WTC11 (cell line): Measurements from ENCODE around the gene ATMIN. TPM values are rescaled to one million over a fixed set of nuclear protein-coding genes. Genes with fewer than 3 reads are reported as not detected.

Experiments used
- ATAC-seq: fragments of 200-7000 bp; cut with Tn5 transposase; 2 replicates; pipeline ENCODE4 v1.10.0; 2021; ENCODE audit warnings: mild to moderate bottlenecking, moderate library complexity
- CTCF ChIA-PET: fragments of 300-600 bp; sonication (Branson Sonifier 250); formaldehyde crosslinking; loops from one replicate; lab custom pipeline; 2021; ENCODE audit warnings: antibody characterized with exemption; lab: Charles Lee
- POLR2A ChIA-PET: fragments of 350-600 bp; sonication (Branson Sonifier 250); formaldehyde crosslinking; loops from one replicate; lab custom pipeline; 2021; ENCODE audit warnings: antibody characterized with exemption; lab: Charles Lee
- DNase-seq: peaks from one replicate; pipeline ENCODE4 v3.0.0; 2021; ENCODE audit warnings: low spot score
- H3K27ac Mint-ChIP-seq: 2 replicates; pipeline ENCODE4 v1.8.0; 2021; ENCODE audit warnings: mixed read lengths
- H3K27me3 Mint-ChIP-seq: 2 replicates; pipeline ENCODE4 v1.8.0; 2021; ENCODE audit warnings: low read depth, mild to moderate bottlenecking, moderate library complexity, mixed read lengths
- H3K36me3 Mint-ChIP-seq: 2 replicates; pipeline ENCODE4 v1.8.0; 2021; ENCODE audit warnings: mixed read lengths
- H3K4me1 Mint-ChIP-seq: 2 replicates; pipeline ENCODE4 v1.8.0; 2022; ENCODE audit warnings: mixed read lengths
- H3K4me3 Mint-ChIP-seq: 2 replicates; pipeline ENCODE4 v1.8.0; 2021; ENCODE audit warnings: mild to moderate bottlenecking, moderate library complexity, mixed read lengths
- H3K9me3 Mint-ChIP-seq: 2 replicates; pipeline ENCODE4 v1.8.0; 2021; ENCODE audit warnings: mixed read lengths
- CREM ChIP-seq: sonication (generic); formaldehyde crosslinking; IDR thresholded peaks from 2 replicates; pipeline ENCODE4 v1.8.1; 2022; ENCODE audit warnings: mild to moderate bottlenecking, missing genetic modification reagents, moderate library complexity
- FOXK1 ChIP-seq: sonication (generic); formaldehyde crosslinking; IDR thresholded peaks from 2 replicates; pipeline ENCODE4 v1.8.0; 2022; ENCODE audit warnings: mild to moderate bottlenecking, moderate library complexity, missing genetic modification reagents
- FOXP1 ChIP-seq: sonication (generic); formaldehyde crosslinking; IDR thresholded peaks from 2 replicates; pipeline ENCODE4 v1.8.0; 2022; ENCODE audit warnings: missing genetic modification reagents, mild to moderate bottlenecking, moderate library complexity, borderline replicate concordance
- GTF2I ChIP-seq: fragments of 250-450 bp; sonication (Bioruptor Pico); conservative IDR thresholded peaks from 2 replicates; pipeline ENCODE4 v1.4.0; 2021; ENCODE audit warnings: mild to moderate bottlenecking
- MXD4 ChIP-seq: fragments of 250-450 bp; sonication (Bioruptor Pico); IDR thresholded peaks from 2 replicates; pipeline ENCODE4 v1.8.0; 2021; ENCODE audit warnings: mild to moderate bottlenecking, moderate library complexity, borderline replicate concordance
- MYBL2 ChIP-seq: sonication (generic); formaldehyde crosslinking; IDR thresholded peaks from 2 replicates; pipeline ENCODE4 v1.8.1; 2023; ENCODE audit warnings: mild to moderate bottlenecking, moderate library complexity, missing genetic modification reagents
- NFATC4 ChIP-seq: fragments of 250-450 bp; sonication (Bioruptor Pico); IDR thresholded peaks from 2 replicates; pipeline ENCODE4 v1.9.0; 2021; ENCODE audit warnings: mild to moderate bottlenecking
- NFE2L1 ChIP-seq: sonication (generic); formaldehyde crosslinking; IDR thresholded peaks from 2 replicates; pipeline ENCODE4 v1.8.1; 2023; ENCODE audit warnings: missing genetic modification reagents
- NFYB ChIP-seq: sonication (generic); formaldehyde crosslinking; conservative IDR thresholded peaks from 2 replicates; pipeline ENCODE4 v1.8.0; 2022; ENCODE audit warnings: low read depth, missing genetic modification reagents
- PRDM15 ChIP-seq: sonication (generic); formaldehyde crosslinking; IDR thresholded peaks from 2 replicates; pipeline ENCODE4 v1.8.0; 2022; ENCODE audit warnings: missing genetic modification reagents
- SP1 ChIP-seq: sonication (generic); formaldehyde crosslinking; conservative IDR thresholded peaks from 2 replicates; pipeline ENCODE4 v1.8.1; 2022; ENCODE audit warnings: missing genetic modification reagents
- TEAD4 ChIP-seq: sonication (generic); formaldehyde crosslinking; IDR thresholded peaks from 2 replicates; pipeline ENCODE4 v1.8.0; 2022; ENCODE audit warnings: mild to moderate bottlenecking, missing genetic modification reagents
- ZBTB21 ChIP-seq: sonication (generic); formaldehyde crosslinking; IDR thresholded peaks from 2 replicates; pipeline ENCODE4 v1.8.1; 2023; ENCODE audit warnings: mild to moderate bottlenecking, missing genetic modification reagents, borderline replicate concordance
- ZNF138 ChIP-seq: sonication (generic); formaldehyde crosslinking; conservative IDR thresholded peaks from 2 replicates; pipeline ENCODE4 v1.8.1; 2022; ENCODE audit warnings: mild to moderate bottlenecking, moderate library complexity, missing genetic modification reagents
- ZNF232 ChIP-seq: sonication (generic); formaldehyde crosslinking; IDR thresholded peaks from 2 replicates; pipeline ENCODE4 v1.8.0; 2022; ENCODE audit warnings: mild to moderate bottlenecking, missing genetic modification reagents
- ZNF532 ChIP-seq: fragments of 250-450 bp; sonication (Bioruptor Pico); IDR thresholded peaks from 2 replicates; pipeline ENCODE4 v1.9.0; 2021; ENCODE audit warnings: mild to moderate bottlenecking, borderline replicate concordance
- ZSCAN18 ChIP-seq: fragments of 250-450 bp; sonication (Bioruptor Pico); IDR thresholded peaks from 2 replicates; pipeline ENCODE4 v2.1.2; 2022; ENCODE audit warnings: mild to moderate bottlenecking, moderate library complexity
- total RNA-seq: library from RNA; stranded (reverse); gene quantifications from 3 replicates; pipeline ENCODE4 v1.2.3, GENCODE V29; 2021
- TF ChIP-seq, protein P1 (sequence below): fragments of 250-450 bp; sonication (Bioruptor Pico); conservative IDR thresholded peaks from 2 replicates; pipeline ENCODE4 v1.9.0; 2021; ENCODE audit warnings: mild to moderate bottlenecking
- TF ChIP-seq, protein P2 (sequence below): sonication (generic); formaldehyde crosslinking; IDR thresholded peaks from 2 replicates; pipeline ENCODE4 v1.8.0; 2023; ENCODE audit warnings: mild to moderate bottlenecking, missing genetic modification reagents
- TF ChIP-seq, protein P3 (sequence below): sonication (generic); formaldehyde crosslinking; IDR thresholded peaks from 2 replicates; pipeline ENCODE4 v1.8.0; 2022; ENCODE audit warnings: mild to moderate bottlenecking, missing genetic modification reagents

Gene ATMIN
- total RNA-seq, 1 experiment from 2014 or later, result 43.1 TPM

GRCh38 chr16:81061307-81061640 lies 25.6 kb downstream of the ATMIN start (continued):
- TF ChIP-seq, protein P1, sequence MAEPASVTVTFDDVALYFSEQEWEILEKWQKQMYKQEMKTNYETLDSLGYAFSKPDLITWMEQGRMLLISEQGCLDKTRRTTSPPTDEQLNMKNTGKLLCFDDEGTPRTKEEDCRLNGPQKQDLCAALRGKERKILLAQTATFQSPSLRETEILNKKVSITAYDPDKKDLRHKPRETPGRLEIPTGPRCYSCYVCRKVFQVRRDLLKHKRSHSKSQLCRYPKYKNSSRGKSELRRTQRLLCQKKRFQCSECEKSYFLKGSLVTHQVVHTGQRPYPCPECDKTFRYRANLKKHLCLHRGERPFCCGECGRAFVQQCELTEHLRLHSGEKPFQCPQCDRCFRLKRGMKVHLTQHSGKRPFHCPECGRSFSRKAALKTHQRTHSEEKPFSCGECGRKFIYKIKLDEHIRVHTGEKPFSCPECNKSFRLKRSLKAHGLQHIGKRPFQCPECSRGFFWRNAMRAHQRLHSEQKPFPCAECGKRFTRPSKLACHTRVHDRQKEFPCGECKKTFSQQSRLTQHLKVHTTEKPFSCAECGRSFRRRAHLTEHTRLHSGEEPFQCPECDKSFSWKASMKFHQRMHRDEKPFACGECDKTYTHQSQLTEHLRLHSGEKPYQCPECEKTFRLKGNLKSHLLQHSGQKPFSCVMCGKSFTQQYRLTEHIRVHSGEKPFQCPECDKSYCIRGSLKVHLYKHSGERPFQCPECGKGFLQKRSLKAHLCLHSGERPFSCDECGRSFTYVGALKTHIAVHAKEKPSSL (CRISPR knock-in tag), result no peak
- TF ChIP-seq CREM (CRISPR knock-in tag), result no peak
- TF ChIP-seq, protein P2, sequence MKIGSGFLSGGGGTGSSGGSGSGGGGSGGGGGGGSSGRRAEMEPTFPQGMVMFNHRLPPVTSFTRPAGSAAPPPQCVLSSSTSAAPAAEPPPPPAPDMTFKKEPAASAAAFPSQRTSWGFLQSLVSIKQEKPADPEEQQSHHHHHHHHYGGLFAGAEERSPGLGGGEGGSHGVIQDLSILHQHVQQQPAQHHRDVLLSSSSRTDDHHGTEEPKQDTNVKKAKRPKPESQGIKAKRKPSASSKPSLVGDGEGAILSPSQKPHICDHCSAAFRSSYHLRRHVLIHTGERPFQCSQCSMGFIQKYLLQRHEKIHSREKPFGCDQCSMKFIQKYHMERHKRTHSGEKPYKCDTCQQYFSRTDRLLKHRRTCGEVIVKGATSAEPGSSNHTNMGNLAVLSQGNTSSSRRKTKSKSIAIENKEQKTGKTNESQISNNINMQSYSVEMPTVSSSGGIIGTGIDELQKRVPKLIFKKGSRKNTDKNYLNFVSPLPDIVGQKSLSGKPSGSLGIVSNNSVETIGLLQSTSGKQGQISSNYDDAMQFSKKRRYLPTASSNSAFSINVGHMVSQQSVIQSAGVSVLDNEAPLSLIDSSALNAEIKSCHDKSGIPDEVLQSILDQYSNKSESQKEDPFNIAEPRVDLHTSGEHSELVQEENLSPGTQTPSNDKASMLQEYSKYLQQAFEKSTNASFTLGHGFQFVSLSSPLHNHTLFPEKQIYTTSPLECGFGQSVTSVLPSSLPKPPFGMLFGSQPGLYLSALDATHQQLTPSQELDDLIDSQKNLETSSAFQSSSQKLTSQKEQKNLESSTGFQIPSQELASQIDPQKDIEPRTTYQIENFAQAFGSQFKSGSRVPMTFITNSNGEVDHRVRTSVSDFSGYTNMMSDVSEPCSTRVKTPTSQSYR, result no peak
- TF ChIP-seq NFYB (CRISPR knock-in tag), result no peak
- TF ChIP-seq ZNF232 (CRISPR knock-in tag), result no peak
- TF ChIP-seq GTF2I (CRISPR knock-in tag), result no peak
- TF ChIP-seq FOXK1, result no peak

DNA sequence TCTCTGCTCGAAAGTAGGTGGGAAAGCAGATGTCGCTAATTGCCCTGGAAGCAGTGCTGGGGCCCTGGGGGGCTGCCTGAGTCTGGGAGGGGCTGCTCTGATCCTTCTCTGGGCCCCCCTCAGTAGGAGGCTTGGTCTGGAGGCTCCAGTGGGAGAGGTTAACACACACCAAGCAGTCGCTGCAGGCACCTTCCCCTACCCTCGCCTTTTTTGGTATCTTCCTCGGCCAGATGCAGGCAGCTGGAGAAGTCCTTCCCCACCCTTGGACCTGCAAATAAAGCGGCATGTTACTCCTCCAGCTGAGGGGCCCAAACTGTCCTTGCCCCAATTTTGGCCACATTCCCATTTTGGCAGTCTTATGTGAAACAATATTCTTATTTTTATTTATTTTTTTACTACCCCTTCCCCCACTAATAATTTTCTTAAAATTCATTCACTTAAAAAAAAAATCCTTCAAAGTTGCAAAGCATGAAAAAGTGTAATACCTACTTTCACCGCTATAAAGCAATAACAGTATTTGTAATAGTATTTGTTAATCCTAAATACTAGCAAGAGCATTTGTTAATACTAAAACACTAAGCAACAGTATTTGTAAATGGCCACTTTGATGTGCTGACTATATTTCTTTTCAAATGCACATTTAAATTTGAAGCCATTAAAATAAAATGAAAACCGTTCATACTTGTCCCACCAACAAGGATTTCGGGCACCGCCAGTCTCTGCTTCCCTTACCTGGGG lies 26.4 kb downstream of the ATMIN start:
- ChIA-PET CTCF (no interaction called here), POLR2A (no interaction called here)
- no peak for DNase-seq
- Mint-ChIP-seq H3K9me3 (no peaks in the 10 kb centered on the region), H3K27ac (no peak overlapping the region), H3K27me3 (no peaks in the 10 kb centered on the region), H3K36me3 (no peaks in the 10 kb centered on the region), H3K4me1 (peaks cover 19% of the 10 kb centered on the region), H3K4me3 (no peak overlapping the region)
- peak; percentile 46 for ATAC-seq
- TF ChIP-seq, protein P3, sequence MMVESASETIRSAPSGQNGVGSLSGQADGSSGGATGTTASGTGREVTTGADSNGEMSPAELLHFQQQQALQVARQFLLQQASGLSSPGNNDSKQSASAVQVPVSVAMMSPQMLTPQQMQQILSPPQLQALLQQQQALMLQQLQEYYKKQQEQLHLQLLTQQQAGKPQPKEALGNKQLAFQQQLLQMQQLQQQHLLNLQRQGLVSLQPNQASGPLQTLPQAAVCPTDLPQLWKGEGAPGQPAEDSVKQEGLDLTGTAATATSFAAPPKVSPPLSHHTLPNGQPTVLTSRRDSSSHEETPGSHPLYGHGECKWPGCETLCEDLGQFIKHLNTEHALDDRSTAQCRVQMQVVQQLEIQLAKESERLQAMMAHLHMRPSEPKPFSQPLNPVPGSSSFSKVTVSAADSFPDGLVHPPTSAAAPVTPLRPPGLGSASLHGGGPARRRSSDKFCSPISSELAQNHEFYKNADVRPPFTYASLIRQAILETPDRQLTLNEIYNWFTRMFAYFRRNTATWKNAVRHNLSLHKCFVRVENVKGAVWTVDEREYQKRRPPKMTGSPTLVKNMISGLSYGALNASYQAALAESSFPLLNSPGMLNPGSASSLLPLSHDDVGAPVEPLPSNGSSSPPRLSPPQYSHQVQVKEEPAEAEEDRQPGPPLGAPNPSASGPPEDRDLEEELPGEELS, result no peak
- TF ChIP-seq ZBTB21 (no peak), MXD4 (CRISPR knock-in tag) (no peak), MYBL2 (no peak), NFATC4 (CRISPR knock-in tag) (no peak), TEAD4 (CRISPR knock-in tag) (no peak), ZSCAN18 (CRISPR knock-in tag) (no peak), ZNF138 (CRISPR knock-in tag) (no peak), GTF2I (CRISPR knock-in tag) (no peak), ZNF532 (CRISPR knock-in tag) (no peak), SP1 (CRISPR knock-in tag) (no peak), FOXP1 (CRISPR knock-in tag) (no peak), NFE2L1 (CRISPR knock-in tag) (no peak), PRDM15 (CRISPR knock-in tag) (no peak)
